A673 (cell line): ENCODE measurements around the gene SRSF7. TPM values are rescaled to one million over a fixed set of nuclear protein-coding genes. Genes with fewer than 3 reads are reported as not detected.
"Not testable (repeated sequence)": the region's sequence is repeated elsewhere in the genome, so short reads cannot be mapped to it uniquely, and the experiment has no call there.

Experiments used
- BruUV-seq: library from RNA; stranded (reverse); fragments of 400-500 nt; replicated peaks from 2 replicates; lab custom pipeline; 2021; lab: Mats Ljungman, UMichigan
- CTCF ChIA-PET: fragments of 300-600 bp; sonication (Branson Sonifier 250); formaldehyde crosslinking; loops from one replicate; lab custom pipeline; 2022; ENCODE audit warnings: antibody characterized with exemption; lab: Charles Lee
- POLR2A ChIA-PET: fragments of 300-600 bp; sonication (Branson Sonifier 250); formaldehyde crosslinking; loops from one replicate; lab custom pipeline; 2022; ENCODE audit warnings: antibody characterized with exemption; ENCODE audit not compliant: low non-redundant PET; lab: Charles Lee
- DNase-seq: peaks from one replicate; pipeline ENCODE4 v3.0.0-alpha.2; 2015; ENCODE audit warnings: low spot score
- H3K27ac ChIP-seq: fragments of 200-600 bp; sonication (generic); 2 replicates; pipeline ENCODE4 v1.5.1; 2016; ENCODE audit warnings: mixed run types, low read depth, mild to moderate bottlenecking, mixed read lengths, antibody characterized with exemption, low read length; ENCODE audit not compliant: poor library complexity, severe bottlenecking
- H3K27me3 ChIP-seq: fragments of 200-600 bp; sonication (generic); replicated peaks from 2 replicates; pipeline ENCODE4 v1.6.1; 2017; ENCODE audit warnings: mixed run types, low read depth, mild to moderate bottlenecking, mixed read lengths, antibody characterized with exemption, low read length; ENCODE audit not compliant: insufficient read depth, poor library complexity
- H3K36me3 ChIP-seq: fragments of 200-600 bp; sonication (generic); 2 replicates; pipeline ENCODE4 v1.6.1; 2016; ENCODE audit warnings: mixed run types, mild to moderate bottlenecking, mixed read lengths, antibody characterized with exemption, low read length; ENCODE audit not compliant: insufficient read depth, poor library complexity, severe bottlenecking
- H3K4me1 ChIP-seq: fragments of 200-600 bp; sonication (generic); 2 replicates; pipeline ENCODE4 v1.6.1; 2017; ENCODE audit warnings: mixed run types, mild to moderate bottlenecking, mixed read lengths, antibody characterized with exemption, low read length; ENCODE audit not compliant: insufficient read depth, poor library complexity, severe bottlenecking
- H3K4me3 ChIP-seq: fragments of 200-600 bp; sonication (generic); 2 replicates; pipeline ENCODE4 v1.5.1; 2016; ENCODE audit warnings: low read depth, mixed run types, mild to moderate bottlenecking, mixed read lengths, low read length; ENCODE audit not compliant: poor library complexity, severe bottlenecking
- H3K9me3 ChIP-seq: fragments of 200-600 bp; sonication (generic); 2 replicates; pipeline ENCODE4 v1.6.1; 2016; ENCODE audit warnings: mixed run types, low read depth, mild to moderate bottlenecking, mixed read lengths, antibody characterized with exemption, low read length; ENCODE audit not compliant: poor library complexity, severe bottlenecking
- EZH2 ChIP-seq: fragments of 200-600 bp; sonication (generic); IDR thresholded peaks from 2 replicates; pipeline ENCODE4 v1.6.1; 2017; ENCODE audit warnings: borderline replicate concordance, low read depth, mild to moderate bottlenecking, mixed read lengths, antibody characterized with exemption, low read length; ENCODE audit not compliant: poor library complexity, severe bottlenecking
- intact Hi-C: fragments of 100-400 bp; cut with micrococcal nuclease; formaldehyde crosslinking; loops from one replicate; pipeline ENCODE4 v1.10.0; 2022; ENCODE audit not compliant: unreplicated experiment
- total RNA-seq: library from RNA; stranded (reverse); gene quantifications from 2 replicates; pipeline ENCODE4 v1.2.3, GENCODE V29; 2021
- TF ChIP-seq, protein P1 (sequence below): fragments of 300-800, 200-600 bp; sonication (generic); conservative IDR thresholded peaks from 2 replicates; pipeline ENCODE4 v1.5.1; 2017; ENCODE audit warnings: low read depth, mild to moderate bottlenecking, antibody characterized with exemption, low read length, moderate library complexity, mixed read lengths

The SRSF7 gene
- total RNA-seq, 1 experiment from 2014 or later, result 355 TPM

- TF ChIP-seq, protein P1, sequence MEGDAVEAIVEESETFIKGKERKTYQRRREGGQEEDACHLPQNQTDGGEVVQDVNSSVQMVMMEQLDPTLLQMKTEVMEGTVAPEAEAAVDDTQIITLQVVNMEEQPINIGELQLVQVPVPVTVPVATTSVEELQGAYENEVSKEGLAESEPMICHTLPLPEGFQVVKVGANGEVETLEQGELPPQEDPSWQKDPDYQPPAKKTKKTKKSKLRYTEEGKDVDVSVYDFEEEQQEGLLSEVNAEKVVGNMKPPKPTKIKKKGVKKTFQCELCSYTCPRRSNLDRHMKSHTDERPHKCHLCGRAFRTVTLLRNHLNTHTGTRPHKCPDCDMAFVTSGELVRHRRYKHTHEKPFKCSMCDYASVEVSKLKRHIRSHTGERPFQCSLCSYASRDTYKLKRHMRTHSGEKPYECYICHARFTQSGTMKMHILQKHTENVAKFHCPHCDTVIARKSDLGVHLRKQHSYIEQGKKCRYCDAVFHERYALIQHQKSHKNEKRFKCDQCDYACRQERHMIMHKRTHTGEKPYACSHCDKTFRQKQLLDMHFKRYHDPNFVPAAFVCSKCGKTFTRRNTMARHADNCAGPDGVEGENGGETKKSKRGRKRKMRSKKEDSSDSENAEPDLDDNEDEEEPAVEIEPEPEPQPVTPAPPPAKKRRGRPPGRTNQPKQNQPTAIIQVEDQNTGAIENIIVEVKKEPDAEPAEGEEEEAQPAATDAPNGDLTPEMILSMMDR, result no peak
- intact Hi-C loops, result no loop called here
- Histone ChIP-seq H3K4me3 (no peak overlapping the region), H3K27ac (no peak overlapping the region), H3K27me3 (no peaks in the 10 kb centered on the region), H3K36me3 (no peaks in the 10 kb centered on the region), H3K9me3 (no peaks in the 10 kb centered on the region), H3K4me1 (no peaks in the 10 kb centered on the region)
- BruUV-seq, result no TSS peak
- ChIA-PET CTCF (no interaction called here), POLR2A (no interaction called here)
- no peak for DNase-seq
These were observed 12.6 kb upstream of the SRSF7 start for GRCh38 chr2:38763728-38764127.

GRCh38 chr2:38763228-38763627, 12.1 kb upstream of the SRSF7 start:
- intact Hi-C loops, result no loop called here
- CTCF ChIA-PET, result no interaction called here
- no peaks in the 10 kb centered on the region for H3K9me3 ChIP-seq
- TF ChIP-seq, protein P1, result no peak
- TF ChIP-seq EZH2, result no peak
- H3K27me3 ChIP-seq, result no peaks in the 10 kb centered on the region
- BruUV-seq, result no TSS peak
- no peak overlapping the region for H3K4me3 ChIP-seq
- H3K27ac ChIP-seq, result no peak overlapping the region
- DNase-seq, result no peak
- no peaks in the 10 kb centered on the region for H3K36me3 ChIP-seq
- H3K4me1 ChIP-seq, result no peaks in the 10 kb centered on the region
- POLR2A ChIA-PET, result no interaction called here

DNA sequence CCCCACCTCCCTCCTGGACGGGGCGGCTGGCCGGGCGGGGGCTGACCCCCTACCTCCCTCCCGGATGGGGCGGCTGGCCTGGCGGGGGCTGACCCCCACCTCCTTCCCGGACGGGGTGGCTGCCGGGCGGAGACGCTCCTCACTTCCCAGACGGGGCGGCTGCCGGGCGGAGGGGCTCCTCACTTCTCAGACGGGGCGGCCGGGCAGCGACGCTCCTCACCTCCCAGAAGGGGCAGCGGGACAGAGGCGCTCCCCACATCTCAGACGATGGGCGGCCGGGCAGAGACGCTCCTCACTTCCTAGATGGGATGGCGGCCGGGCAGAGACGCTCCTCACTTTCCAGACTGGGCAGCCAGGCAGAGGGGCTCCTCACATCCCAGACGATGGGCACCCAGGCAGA, 4.7 kb upstream of the SRSF7 start:
- intact Hi-C loops, result not testable (repeated sequence)

DNA sequence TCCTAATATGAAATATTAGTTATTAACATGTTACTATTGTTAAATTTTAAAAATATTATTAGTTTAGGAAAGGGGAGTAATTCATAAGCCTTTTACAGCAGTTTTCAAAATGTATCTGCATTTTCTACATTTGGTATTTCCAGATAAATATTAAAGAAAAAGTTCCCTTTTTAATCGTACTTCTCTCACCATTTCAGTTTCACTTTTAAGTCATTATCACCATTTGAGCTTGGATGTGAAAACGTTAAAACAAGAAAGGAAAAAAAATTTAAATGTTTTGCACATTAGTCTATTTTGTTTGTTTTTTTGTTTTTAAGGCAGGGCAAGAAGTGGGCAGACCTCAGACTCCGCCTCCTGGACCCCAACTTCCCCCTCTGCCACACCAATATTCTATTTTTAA, 3.3 kb upstream of the SRSF7 start:
- POLR2A ChIA-PET, result no interaction called here

More for the DNA sequence above, 4.7 kb upstream of the SRSF7 start:
- CTCF ChIA-PET, H3K36me3 ChIP-seq, H3K9me3 ChIP-seq, DNase-seq, H3K4me3 ChIP-seq, POLR2A ChIA-PET, H3K27ac ChIP-seq, H3K27me3 ChIP-seq, BruUV-seq: not testable (repeated sequence)
- H3K4me1 ChIP-seq, result peaks cover 19% of the 10 kb centered on the region

More for the DNA sequence above, 3.3 kb upstream of the SRSF7 start:
- Histone ChIP-seq H3K9me3 (no peaks in the 10 kb centered on the region), H3K36me3 (peaks cover 6% of the 10 kb centered on the region), H3K27ac (no peak overlapping the region), H3K4me1 (peaks cover 19% of the 10 kb centered on the region), H3K4me3 (no peak overlapping the region), H3K27me3 (no peaks in the 10 kb centered on the region)
- no peak for DNase-seq
- CTCF ChIA-PET, result no interaction called here
- BruUV-seq, result no TSS peak
- TF ChIP-seq, protein P1, result no peak
- TF ChIP-seq EZH2, result no peak
- intact Hi-C loops, result no loop called here
